HCT116 (cell line): ENCODE measurements around the gene HGS. TPM values are rescaled to one million over a fixed set of nuclear protein-coding genes. Genes with fewer than 3 reads are reported as not detected.

Experiments
- ATAC-seq: fragments of 200-7000 bp; cut with Tn5 transposase; 2 replicates; pipeline ENCODE4 v1.9.1; 2020; ENCODE audit warnings: mild to moderate bottlenecking, moderate library complexity
- BruUV-seq: library from RNA; stranded (reverse); fragments of 400-500 nt; replicated peaks from 2 replicates; lab custom pipeline; 2021; lab: Mats Ljungman, UMichigan
- CTCF ChIA-PET: fragments of 300-600 bp; sonication (Branson Sonifier 250); formaldehyde crosslinking; loops from one replicate; lab custom pipeline; 2021; ENCODE audit warnings: antibody characterized with exemption; lab: Charles Lee
- POLR2A ChIA-PET: fragments of 300-600, 350-600 bp; sonication (Branson Sonifier 250); formaldehyde crosslinking; loops from one replicate; lab custom pipeline; 2021; ENCODE audit warnings: antibody characterized with exemption; lab: Charles Lee
- RAD21 ChIA-PET, 2 experiments: fragments of 300-600 bp; sonication (Branson Sonifier 250); formaldehyde crosslinking; loops; one replicate each; lab custom pipeline; 2023; ENCODE audit warnings: low total read pairs in 2 of 2; ENCODE audit not compliant: uncharacterized antibody in 2 of 2, unreplicated experiment in 2 of 2, low non-redundant PET in 1 of 2; lab: Charles Lee
- DNase-seq: peaks from one replicate; pipeline ENCODE4 v3.0.0-alpha.2; 2010; ENCODE audit warnings: low read depth, low spot score
- H2AFZ ChIP-seq: fragments of 200-600 bp; shearing (Covaris generic), sonication (generic); 2 replicates; pipeline ENCODE4 v1.6.1; 2017; ENCODE audit warnings: low read depth, mixed run types, mixed read lengths, antibody characterized with exemption, low read length; ENCODE audit not compliant: poor library complexity, severe bottlenecking
- H3K27ac ChIP-seq: 2 replicates; pipeline ENCODE4 v1.5.1; 2012; ENCODE audit warnings: low read depth, low read length
- H3K27me3 ChIP-seq: fragments of 200-600 bp; sonication (generic); 2 replicates; pipeline ENCODE4 v1.6.1; 2016; ENCODE audit warnings: mixed run types, low read length, mixed read lengths; ENCODE audit not compliant: insufficient read depth
- H3K36me3 ChIP-seq, 2 experiments: fragments of 200-500 bp in 1 of 2; fragments of 200-600 bp in 1 of 2; sonication (Bioruptor generic) in 1 of 2; sonication (generic) in 1 of 2; 2 replicates each; pipeline versions ENCODE4 v1.5.1 to v1.6.1; 2014 to 2016; ENCODE audit warnings: low read length in 2 of 2, inconsistent platforms in 1 of 2, mixed read lengths in 1 of 2, mixed run types in 1 of 2; ENCODE audit not compliant: insufficient read depth in 2 of 2, control insufficient read depth in 1 of 2
- H3K4me1 ChIP-seq, 2 experiments: fragments of 200-600 bp in 1 of 2; sonication (generic) in 1 of 2; 2 replicates each; pipeline versions ENCODE4 v1.5.1 to v1.6.1; 2012 to 2017; ENCODE audit warnings: low read length in 2 of 2, inconsistent platforms in 1 of 2, mild to moderate bottlenecking in 1 of 2, mixed read lengths in 1 of 2, mixed run types in 1 of 2, moderate library complexity in 1 of 2; ENCODE audit not compliant: insufficient read depth in 2 of 2, control insufficient read depth in 1 of 2
- H3K4me2 ChIP-seq: fragments of 200-600 bp; sonication (generic); 2 replicates; pipeline ENCODE4 v1.6.1; 2017; ENCODE audit warnings: mixed run types, low read length, mixed read lengths
- H3K4me3 ChIP-seq, 2 experiments: fragments of 200-600 bp in 1 of 2; sonication (generic) in 1 of 2; replicated peaks in 1 of 2; 2 replicates each; pipeline ENCODE4 v1.5.1; 2011 to 2016; ENCODE audit warnings: low read length in 2 of 2, control low read depth in 1 of 2, low read depth in 1 of 2, mild to moderate bottlenecking in 1 of 2, mixed read lengths in 1 of 2, mixed run types in 1 of 2
- H3K79me2 ChIP-seq: fragments of 200-600 bp; sonication (generic); 2 replicates; pipeline ENCODE4 v1.6.1; 2017; ENCODE audit warnings: mild to moderate bottlenecking, mixed run types, low read length, moderate library complexity, mixed read lengths; ENCODE audit not compliant: insufficient read depth
- H3K9ac ChIP-seq: fragments of 200-600 bp; sonication (generic); 2 replicates; pipeline ENCODE4 v1.6.1; 2016; ENCODE audit warnings: low read length, mixed read lengths
- H3K9me2 ChIP-seq: fragments of 200-600 bp; sonication (generic), shearing (Covaris generic); 2 replicates; pipeline ENCODE4 v1.6.1; 2017; ENCODE audit warnings: mixed run types, mild to moderate bottlenecking, moderate library complexity; ENCODE audit not compliant: insufficient read depth
- H3K9me3 ChIP-seq, 2 experiments: fragments of 200-500 bp in 1 of 2; fragments of 200-600 bp in 1 of 2; sonication (Bioruptor generic) in 1 of 2; sonication (generic) in 1 of 2; 2 replicates each; pipeline ENCODE4 v1.6.1; 2014 to 2017; ENCODE audit warnings: low read length in 2 of 2, mixed read lengths in 2 of 2, inconsistent platforms in 1 of 2, low read depth in 1 of 2, mild to moderate bottlenecking in 1 of 2, mixed run types in 1 of 2, moderate library complexity in 1 of 2; ENCODE audit not compliant: control insufficient read depth in 1 of 2, insufficient read depth in 1 of 2
- H4K20me1 ChIP-seq: fragments of 200-600 bp; sonication (generic), shearing (Covaris generic); 2 replicates; pipeline ENCODE4 v1.6.1; 2017; ENCODE audit warnings: mixed run types, mild to moderate bottlenecking, moderate library complexity; ENCODE audit not compliant: insufficient read depth
- CBX3 ChIP-seq: IDR thresholded peaks from 2 replicates; pipeline ENCODE4 v1.6.1; 2012; ENCODE audit warnings: low read depth
- EGR1 ChIP-seq: IDR thresholded peaks from 2 replicates; pipeline ENCODE4 v1.6.1; 2012; ENCODE audit warnings: low read depth
- EZH2 ChIP-seq: fragments of 200-600 bp; sonication (generic); IDR thresholded peaks from 2 replicates; pipeline ENCODE4 v1.6.1; 2017; ENCODE audit warnings: antibody characterized with exemption, mixed run types
- EZH2phosphoT487 ChIP-seq: fragments of 200-600 bp; IDR thresholded peaks from 2 replicates; pipeline ENCODE4 v1.6.1; 2018; ENCODE audit warnings: antibody characterized with exemption, borderline replicate concordance
- SIN3A ChIP-seq: IDR thresholded peaks from 2 replicates; pipeline ENCODE4 v1.6.1; 2012; ENCODE audit warnings: low read depth
- SP1 ChIP-seq: IDR thresholded peaks from 2 replicates; pipeline ENCODE4 v1.6.1; 2012; ENCODE audit warnings: low read depth
- SRF ChIP-seq: IDR thresholded peaks from 2 replicates; pipeline ENCODE4 v1.6.1; 2012; ENCODE audit warnings: low read depth
- YY1 ChIP-seq: IDR thresholded peaks from 2 replicates; pipeline ENCODE4 v1.6.1; 2011; ENCODE audit warnings: low read length, low read depth, moderate library complexity, mild to moderate bottlenecking; ENCODE audit not compliant: insufficient replicate concordance; ENCODE audit errors: extremely low read depth
- ZNF274 ChIP-seq: fragments of 200-500 bp; sonication (Bioruptor generic); IDR thresholded peaks from 2 replicates; pipeline ENCODE4 v1.6.1; 2014; ENCODE audit warnings: mild to moderate bottlenecking, low read depth, low read length, inconsistent platforms
- intact Hi-C: fragments of 100-400 bp; cut with micrococcal nuclease; formaldehyde crosslinking; loops from 2 replicates; pipeline ENCODE4 v1.10.0; 2022
- total RNA-seq: library from RNA; stranded (reverse); gene quantifications from one replicate; pipeline ENCODE4 v1.2.1, GENCODE V29; 2021; ENCODE audit not compliant: unreplicated experiment
- TF ChIP-seq, protein P1 (sequence below): IDR thresholded peaks from 2 replicates; pipeline ENCODE4 v1.6.1; 2012; ENCODE audit warnings: low read depth
- TF ChIP-seq, protein P2 (sequence below): IDR thresholded peaks from 2 replicates; pipeline ENCODE4 v1.6.1; 2012
- TF ChIP-seq, protein P3 (sequence below): IDR thresholded peaks from 2 replicates; pipeline ENCODE4 v1.6.1; 2011; ENCODE audit warnings: mild to moderate bottlenecking, low read length, moderate library complexity; ENCODE audit not compliant: insufficient replicate concordance; ENCODE audit errors: extremely low read depth
- TF ChIP-seq, protein P4 (sequence below): IDR thresholded peaks from 2 replicates; pipeline ENCODE4 v1.6.1; 2012

The HGS gene
- total RNA-seq, 1 experiment from 2014 or later: 231 TPM

DNA sequence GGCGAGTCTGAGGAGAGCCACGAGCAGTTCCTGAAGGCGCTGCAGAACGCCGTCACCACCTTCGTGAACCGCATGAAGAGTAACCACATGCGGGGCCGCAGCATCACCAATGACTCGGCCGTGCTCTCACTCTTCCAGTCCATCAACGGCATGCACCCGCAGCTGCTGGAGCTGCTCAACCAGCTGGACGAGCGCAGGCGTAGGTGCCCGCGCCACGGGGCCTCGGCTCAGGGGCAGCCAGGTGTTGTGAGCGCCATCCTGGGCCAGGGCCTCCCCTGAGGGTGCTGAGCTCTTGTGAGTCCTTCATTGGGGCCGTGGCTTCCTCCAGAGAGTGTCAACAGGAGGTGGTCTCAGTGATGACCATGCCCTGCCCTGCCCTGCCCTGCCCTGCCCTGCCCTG is 12.0 kb downstream of the HGS start:
- POLR2A ChIA-PET: no interaction called here
- TF ChIP-seq, protein P1, sequence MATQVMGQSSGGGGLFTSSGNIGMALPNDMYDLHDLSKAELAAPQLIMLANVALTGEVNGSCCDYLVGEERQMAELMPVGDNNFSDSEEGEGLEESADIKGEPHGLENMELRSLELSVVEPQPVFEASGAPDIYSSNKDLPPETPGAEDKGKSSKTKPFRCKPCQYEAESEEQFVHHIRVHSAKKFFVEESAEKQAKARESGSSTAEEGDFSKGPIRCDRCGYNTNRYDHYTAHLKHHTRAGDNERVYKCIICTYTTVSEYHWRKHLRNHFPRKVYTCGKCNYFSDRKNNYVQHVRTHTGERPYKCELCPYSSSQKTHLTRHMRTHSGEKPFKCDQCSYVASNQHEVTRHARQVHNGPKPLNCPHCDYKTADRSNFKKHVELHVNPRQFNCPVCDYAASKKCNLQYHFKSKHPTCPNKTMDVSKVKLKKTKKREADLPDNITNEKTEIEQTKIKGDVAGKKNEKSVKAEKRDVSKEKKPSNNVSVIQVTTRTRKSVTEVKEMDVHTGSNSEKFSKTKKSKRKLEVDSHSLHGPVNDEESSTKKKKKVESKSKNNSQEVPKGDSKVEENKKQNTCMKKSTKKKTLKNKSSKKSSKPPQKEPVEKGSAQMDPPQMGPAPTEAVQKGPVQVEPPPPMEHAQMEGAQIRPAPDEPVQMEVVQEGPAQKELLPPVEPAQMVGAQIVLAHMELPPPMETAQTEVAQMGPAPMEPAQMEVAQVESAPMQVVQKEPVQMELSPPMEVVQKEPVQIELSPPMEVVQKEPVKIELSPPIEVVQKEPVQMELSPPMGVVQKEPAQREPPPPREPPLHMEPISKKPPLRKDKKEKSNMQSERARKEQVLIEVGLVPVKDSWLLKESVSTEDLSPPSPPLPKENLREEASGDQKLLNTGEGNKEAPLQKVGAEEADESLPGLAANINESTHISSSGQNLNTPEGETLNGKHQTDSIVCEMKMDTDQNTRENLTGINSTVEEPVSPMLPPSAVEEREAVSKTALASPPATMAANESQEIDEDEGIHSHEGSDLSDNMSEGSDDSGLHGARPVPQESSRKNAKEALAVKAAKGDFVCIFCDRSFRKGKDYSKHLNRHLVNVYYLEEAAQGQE: no peak
- no peak for TF ChIP-seq YY1
- TF ChIP-seq, protein P2, sequence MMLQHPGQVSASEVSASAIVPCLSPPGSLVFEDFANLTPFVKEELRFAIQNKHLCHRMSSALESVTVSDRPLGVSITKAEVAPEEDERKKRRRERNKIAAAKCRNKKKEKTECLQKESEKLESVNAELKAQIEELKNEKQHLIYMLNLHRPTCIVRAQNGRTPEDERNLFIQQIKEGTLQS: no peak
- no peak for TF ChIP-seq CBX3
- no peak for TF ChIP-seq SP1
- TF ChIP-seq SRF: no peak
- no peak for TF ChIP-seq ZNF274
- TF ChIP-seq SIN3A: no peak
- TF ChIP-seq, protein P3, sequence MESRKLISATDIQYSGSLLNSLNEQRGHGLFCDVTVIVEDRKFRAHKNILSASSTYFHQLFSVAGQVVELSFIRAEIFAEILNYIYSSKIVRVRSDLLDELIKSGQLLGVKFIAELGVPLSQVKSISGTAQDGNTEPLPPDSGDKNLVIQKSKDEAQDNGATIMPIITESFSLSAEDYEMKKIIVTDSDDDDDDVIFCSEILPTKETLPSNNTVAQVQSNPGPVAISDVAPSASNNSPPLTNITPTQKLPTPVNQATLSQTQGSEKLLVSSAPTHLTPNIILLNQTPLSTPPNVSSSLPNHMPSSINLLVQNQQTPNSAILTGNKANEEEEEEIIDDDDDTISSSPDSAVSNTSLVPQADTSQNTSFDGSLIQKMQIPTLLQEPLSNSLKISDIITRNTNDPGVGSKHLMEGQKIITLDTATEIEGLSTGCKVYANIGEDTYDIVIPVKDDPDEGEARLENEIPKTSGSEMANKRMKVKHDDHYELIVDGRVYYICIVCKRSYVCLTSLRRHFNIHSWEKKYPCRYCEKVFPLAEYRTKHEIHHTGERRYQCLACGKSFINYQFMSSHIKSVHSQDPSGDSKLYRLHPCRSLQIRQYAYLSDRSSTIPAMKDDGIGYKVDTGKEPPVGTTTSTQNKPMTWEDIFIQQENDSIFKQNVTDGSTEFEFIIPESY: no peak
- no peak for TF ChIP-seq EGR1
- no peak for TF ChIP-seq EZH2
- TF ChIP-seq EZH2phosphoT487: no peak
- TF ChIP-seq, protein P4, sequence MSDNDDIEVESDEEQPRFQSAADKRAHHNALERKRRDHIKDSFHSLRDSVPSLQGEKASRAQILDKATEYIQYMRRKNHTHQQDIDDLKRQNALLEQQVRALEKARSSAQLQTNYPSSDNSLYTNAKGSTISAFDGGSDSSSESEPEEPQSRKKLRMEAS: no peak
- TF ChIP-seq, all 23 proteins: peak for 0
- Histone ChIP-seq H3K79me2 (peaks cover 78% of the 10 kb centered on the region), H3K9me3 (no peaks in the 10 kb centered on the region), H3K4me3 (no peak overlapping the region), H3K4me2 (no peak overlapping the region), H3K4me1 (peaks cover 0 to 3% of the 10 kb centered on the region in 2 experiments; a peak in 2 of 4 replicates), H3K27ac (no peak overlapping the region; the same call in 1 of the 2 replicates), H3K9me2 (no peaks in the 10 kb centered on the region), H3K36me3 (peaks cover 53 to 77% of the 10 kb centered on the region in 2 experiments), H3K27me3 (no peaks in the 10 kb centered on the region), H4K20me1 (no peaks in the 10 kb centered on the region), H2AFZ (no peak overlapping the region), H3K9ac (no peak overlapping the region)
- CTCF ChIA-PET: no interaction called here
- BruUV-seq: no TSS peak
- intact Hi-C loops: loop anchor here (10.0 kb wide), 1 partner anchor 141 kb away; the partner anchor contains the start of gene FAAP100
- DNase-seq (no peak), ATAC-seq (no peak)
- RAD21 ChIA-PET: no interaction called here
